ENCODE measurements around the gene PLAAT2.

Gene PLAAT2

DNA sequence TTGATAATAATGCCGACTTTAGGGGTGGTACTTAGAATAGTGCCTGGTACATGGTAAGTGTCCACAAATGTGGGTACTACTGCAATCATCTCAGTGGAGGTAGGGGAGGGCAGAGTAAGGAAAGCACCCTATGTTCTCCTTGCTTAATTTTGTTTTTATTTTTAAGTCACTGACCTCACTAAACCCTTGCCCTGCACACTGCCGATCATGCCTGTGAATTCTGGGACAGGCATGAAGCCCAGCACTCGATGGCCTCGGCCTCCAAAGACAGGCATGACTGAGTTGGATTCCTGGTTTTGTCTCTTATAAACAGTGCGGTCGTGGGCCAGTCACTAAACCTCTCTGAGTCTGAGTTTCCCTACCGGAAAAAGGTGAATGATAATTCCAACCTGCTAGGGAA is 50.4 kb downstream of the PLAAT2 start:
- DNase-seq = no peak

GRCh38 chr11:63511048-63511748 is 52.0 kb downstream of the PLAAT2 start:
- no peak for DNase-seq

- no peak for DNase-seq
Observed at GRCh38 chr11:63510360-63511047, 52.7 kb downstream of the PLAAT2 start.

DNA sequence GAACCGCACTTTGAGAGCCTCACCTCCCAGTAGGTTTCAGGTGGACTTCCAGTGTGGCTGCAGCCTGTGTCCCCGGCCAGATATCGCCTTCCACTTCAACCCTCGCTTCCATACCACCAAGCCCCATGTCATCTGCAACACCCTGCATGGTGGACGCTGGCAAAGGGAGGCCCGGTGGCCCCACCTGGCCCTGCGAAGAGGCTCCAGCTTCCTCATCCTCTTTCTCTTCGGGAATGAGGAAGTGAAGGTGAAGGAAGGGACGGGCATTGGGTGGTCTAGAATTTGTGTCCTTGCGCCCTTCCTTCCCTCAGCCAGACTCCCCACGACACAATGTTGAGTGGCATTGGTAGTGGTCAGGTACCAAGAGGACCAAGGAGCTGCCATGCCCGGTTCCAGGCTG is 54.4 kb downstream of the PLAAT2 start:
- no peak for DNase-seq

GRCh38 chr11:63508009-63508408 is 55.2 kb downstream of the PLAAT2 start:
- DNase-seq = no peak

DNA sequence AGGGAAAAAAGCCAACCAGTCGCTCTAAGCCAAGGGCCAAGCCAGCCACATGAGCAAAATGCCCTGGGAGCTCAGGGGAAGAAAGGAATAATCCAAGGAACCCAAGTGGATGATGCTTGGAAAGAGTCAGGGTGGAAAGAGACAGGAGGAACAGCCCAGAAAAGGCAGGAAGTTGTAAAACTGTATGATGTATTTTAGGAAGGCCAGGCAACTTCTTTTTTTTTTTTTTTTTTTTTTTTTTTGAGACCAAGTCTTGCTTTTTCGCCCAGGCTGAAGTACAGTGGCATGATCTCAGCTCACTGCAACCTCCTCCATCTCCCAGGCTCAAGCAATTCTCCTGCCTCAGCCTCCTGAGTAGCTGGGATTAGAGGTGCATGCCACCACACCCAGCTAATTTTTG is 55.7 kb downstream of the PLAAT2 start:
- no peak for DNase-seq

DNA sequence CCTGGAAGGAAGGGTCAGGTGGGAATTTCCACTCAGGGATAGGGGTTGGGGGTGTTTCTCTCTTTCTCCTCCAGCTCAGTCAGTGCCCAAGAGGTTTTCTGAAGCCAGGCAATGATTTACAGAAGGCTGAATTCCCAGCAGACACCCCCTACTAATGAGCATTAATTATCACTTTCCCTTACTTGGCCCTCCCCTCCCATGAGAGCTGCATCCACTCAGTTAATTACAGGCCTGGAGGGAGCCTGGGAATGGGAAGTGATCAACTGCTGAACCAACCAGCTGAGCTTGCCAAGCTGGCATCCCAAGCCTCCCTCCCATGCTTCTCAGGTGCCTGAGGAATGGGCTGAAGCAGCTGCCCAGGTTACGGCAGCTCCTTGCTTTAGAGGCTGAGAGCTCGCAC is 56.3 kb downstream of the PLAAT2 start:
- no peak for DNase-seq

- no peak for DNase-seq
Observed at GRCh38 chr11:63505857-63506528, 57.2 kb downstream of the PLAAT2 start, which contains the start of gene LGALS12. Gene LGALS12, plus strand, starts transcription at chr11:63506084. Its CDS starts 375 bp downstream, at chr11:63506459.

GRCh38 chr11:63504933-63505586 is 58.1 kb downstream of the PLAAT2 start:
- no peak for DNase-seq

GRCh38 chr11:63504054-63504453 is 59.1 kb downstream of the PLAAT2 start:
- no peak for DNase-seq

DNA sequence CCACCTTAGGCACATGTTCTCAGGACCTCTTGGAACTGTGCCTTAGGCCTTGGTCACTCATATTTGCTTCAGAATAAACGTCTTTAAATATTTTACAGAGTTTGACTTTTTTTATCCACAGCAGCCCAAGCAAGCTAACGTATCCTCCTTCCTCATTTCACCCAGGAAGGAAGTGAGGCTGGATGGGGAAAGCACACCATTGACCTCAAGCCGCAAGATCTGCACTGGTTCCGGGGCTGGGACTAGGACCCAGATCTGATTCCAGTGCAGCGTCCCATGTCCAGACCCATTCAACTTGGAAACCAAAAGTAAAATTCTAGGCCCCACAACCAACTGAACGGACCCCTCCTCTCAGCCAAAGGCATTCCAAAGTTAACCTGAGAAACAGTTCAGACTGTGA is 59.7 kb downstream of the PLAAT2 start:
- DNase-seq = no peak
